H1 (cell line): Measurements from ENCODE around the gene MBLAC2. TPM values are rescaled to one million over a fixed set of nuclear protein-coding genes. Genes with fewer than 3 reads are reported as not detected.

Experiments
- EP300 ChIP-seq, 2 experiments: IDR thresholded peaks; 1 replicate in 1 of 2; 2 replicates in 1 of 2; pipeline ENCODE4 v1.6.1; 2011 to 2012; ENCODE audit warnings: low read depth in 2 of 2, low read length in 2 of 2, mild to moderate bottlenecking in 2 of 2, borderline replicate concordance in 1 of 2, inconsistent platforms in 1 of 2, moderate library complexity in 1 of 2
- GTF2F1 ChIP-seq: IDR thresholded peaks from 2 replicates; pipeline ENCODE4 v1.6.1; 2012; ENCODE audit warnings: low read depth, low read length, improper control_type of control experiment, borderline replicate concordance
- HDAC6 ChIP-seq: IDR thresholded peaks from one replicate; pipeline ENCODE4 v1.7.1; 2012; ENCODE audit warnings: low read depth, mild to moderate bottlenecking, inconsistent platforms, low read length, moderate library complexity
- SAP30 ChIP-seq: fragments of 300-600 bp; sonication (generic); IDR thresholded peaks from 2 replicates; pipeline ENCODE4 v1.7.1; 2012; ENCODE audit warnings: low read length, moderate library complexity, mild to moderate bottlenecking, inconsistent platforms; ENCODE audit not compliant: insufficient read depth, insufficient replicate concordance
- SUZ12 ChIP-seq: fragments of 200-600 bp; sonication (generic); IDR thresholded peaks from 2 replicates; pipeline ENCODE4 v1.6.1; 2012; ENCODE audit warnings: mild to moderate bottlenecking, inconsistent platforms, low read length, moderate library complexity, mixed read lengths
- YY1 ChIP-seq: IDR thresholded peaks from 2 replicates; pipeline ENCODE4 v1.6.1; 2011; ENCODE audit warnings: low read depth, mild to moderate bottlenecking, low read length
- polyA plus RNA-seq, 7 experiments: library from polyadenylated mRNA; depleted of rRNA in 3 of 7; stranded (reverse) in 5 of 7; unstranded in 2 of 7; fragments of >200 nt in 5 of 7; fragments of 200-250 nt in 2 of 7; gene quantifications; 1 replicate in 5 of 7; 2 replicates in 1 of 7; 4 replicates in 1 of 7; pipeline versions ENCODE4 v1.2.1 to v1.2.3, GENCODE V29; 2011 to 2013; ENCODE audit warnings: missing spikeins in 2 of 7, mixed read lengths in 2 of 7
- total RNA-seq: library from RNA; stranded (reverse); fragmentation: NEBNext Ultra II Directional; extraction: Animal tissue kit (Norgen Biotek cat#: 25700); gene quantifications from 2 replicates; pipeline ENCODE4 v1.2.1, GENCODE V29; 2021
- TF ChIP-seq, protein P1 (sequence below): fragments of 300-600 bp; sonication (generic); IDR thresholded peaks from 2 replicates; pipeline ENCODE4 v1.7.1; 2012; ENCODE audit warnings: low read length, moderate library complexity, mild to moderate bottlenecking, inconsistent platforms; ENCODE audit not compliant: insufficient replicate concordance
- TF ChIP-seq, protein P2 (sequence below): IDR thresholded peaks from 2 replicates; pipeline ENCODE4 v1.6.1; 2011; ENCODE audit warnings: low read depth, mild to moderate bottlenecking, low read length; ENCODE audit not compliant: insufficient read depth

Gene MBLAC2
- total and polyA plus RNA-seq, 2 of the 8 experiments (the other 6 are each of a cell fraction or from before 2014, with no cell fraction given): 2.8 to 6.7 TPM

DNA sequence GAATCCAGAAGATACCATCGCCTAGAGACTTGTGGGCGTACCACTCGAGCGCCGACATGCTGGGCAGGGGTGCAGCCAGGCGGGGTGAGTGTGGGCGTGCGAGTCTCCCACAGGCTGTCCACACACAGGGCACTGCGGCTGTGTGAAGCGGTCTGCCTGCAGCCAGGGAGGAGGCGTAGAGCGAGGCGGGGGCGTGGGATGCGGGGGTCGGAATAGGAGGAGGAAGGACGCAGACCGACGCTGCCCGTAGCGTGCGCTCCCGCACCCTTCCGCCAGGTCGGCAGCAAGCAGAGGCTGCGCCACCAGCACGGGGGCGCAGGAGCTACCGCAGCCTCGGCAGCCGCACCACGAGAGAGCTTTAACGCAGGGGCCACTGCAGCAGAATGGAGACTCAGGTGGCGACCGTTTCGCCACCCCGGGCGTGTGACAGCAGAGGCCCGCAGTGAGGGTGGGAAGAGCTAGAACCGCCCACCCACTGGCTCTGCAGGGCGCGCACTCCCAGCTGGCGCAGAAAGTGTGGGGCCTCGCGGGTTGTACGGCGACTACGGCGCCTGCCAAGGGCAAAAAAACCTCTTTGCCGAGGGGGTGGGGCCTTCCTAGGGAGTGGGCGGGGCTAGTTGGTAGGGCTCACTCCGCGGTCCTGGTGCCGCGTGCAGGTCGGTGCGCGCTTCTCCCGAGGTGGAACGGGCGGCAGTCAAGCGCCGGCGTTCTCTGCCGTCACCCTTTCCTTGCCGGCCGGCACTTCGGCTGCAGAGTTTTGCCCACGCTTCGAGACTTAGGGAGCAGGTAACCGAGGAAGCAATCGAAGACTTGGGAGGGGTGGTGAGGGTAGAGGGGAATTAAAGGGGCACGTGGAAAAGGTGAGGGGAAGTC lies at the start of gene MBLAC2, which contains the start of gene POLR3G (continued):
- TF ChIP-seq, protein P1, sequence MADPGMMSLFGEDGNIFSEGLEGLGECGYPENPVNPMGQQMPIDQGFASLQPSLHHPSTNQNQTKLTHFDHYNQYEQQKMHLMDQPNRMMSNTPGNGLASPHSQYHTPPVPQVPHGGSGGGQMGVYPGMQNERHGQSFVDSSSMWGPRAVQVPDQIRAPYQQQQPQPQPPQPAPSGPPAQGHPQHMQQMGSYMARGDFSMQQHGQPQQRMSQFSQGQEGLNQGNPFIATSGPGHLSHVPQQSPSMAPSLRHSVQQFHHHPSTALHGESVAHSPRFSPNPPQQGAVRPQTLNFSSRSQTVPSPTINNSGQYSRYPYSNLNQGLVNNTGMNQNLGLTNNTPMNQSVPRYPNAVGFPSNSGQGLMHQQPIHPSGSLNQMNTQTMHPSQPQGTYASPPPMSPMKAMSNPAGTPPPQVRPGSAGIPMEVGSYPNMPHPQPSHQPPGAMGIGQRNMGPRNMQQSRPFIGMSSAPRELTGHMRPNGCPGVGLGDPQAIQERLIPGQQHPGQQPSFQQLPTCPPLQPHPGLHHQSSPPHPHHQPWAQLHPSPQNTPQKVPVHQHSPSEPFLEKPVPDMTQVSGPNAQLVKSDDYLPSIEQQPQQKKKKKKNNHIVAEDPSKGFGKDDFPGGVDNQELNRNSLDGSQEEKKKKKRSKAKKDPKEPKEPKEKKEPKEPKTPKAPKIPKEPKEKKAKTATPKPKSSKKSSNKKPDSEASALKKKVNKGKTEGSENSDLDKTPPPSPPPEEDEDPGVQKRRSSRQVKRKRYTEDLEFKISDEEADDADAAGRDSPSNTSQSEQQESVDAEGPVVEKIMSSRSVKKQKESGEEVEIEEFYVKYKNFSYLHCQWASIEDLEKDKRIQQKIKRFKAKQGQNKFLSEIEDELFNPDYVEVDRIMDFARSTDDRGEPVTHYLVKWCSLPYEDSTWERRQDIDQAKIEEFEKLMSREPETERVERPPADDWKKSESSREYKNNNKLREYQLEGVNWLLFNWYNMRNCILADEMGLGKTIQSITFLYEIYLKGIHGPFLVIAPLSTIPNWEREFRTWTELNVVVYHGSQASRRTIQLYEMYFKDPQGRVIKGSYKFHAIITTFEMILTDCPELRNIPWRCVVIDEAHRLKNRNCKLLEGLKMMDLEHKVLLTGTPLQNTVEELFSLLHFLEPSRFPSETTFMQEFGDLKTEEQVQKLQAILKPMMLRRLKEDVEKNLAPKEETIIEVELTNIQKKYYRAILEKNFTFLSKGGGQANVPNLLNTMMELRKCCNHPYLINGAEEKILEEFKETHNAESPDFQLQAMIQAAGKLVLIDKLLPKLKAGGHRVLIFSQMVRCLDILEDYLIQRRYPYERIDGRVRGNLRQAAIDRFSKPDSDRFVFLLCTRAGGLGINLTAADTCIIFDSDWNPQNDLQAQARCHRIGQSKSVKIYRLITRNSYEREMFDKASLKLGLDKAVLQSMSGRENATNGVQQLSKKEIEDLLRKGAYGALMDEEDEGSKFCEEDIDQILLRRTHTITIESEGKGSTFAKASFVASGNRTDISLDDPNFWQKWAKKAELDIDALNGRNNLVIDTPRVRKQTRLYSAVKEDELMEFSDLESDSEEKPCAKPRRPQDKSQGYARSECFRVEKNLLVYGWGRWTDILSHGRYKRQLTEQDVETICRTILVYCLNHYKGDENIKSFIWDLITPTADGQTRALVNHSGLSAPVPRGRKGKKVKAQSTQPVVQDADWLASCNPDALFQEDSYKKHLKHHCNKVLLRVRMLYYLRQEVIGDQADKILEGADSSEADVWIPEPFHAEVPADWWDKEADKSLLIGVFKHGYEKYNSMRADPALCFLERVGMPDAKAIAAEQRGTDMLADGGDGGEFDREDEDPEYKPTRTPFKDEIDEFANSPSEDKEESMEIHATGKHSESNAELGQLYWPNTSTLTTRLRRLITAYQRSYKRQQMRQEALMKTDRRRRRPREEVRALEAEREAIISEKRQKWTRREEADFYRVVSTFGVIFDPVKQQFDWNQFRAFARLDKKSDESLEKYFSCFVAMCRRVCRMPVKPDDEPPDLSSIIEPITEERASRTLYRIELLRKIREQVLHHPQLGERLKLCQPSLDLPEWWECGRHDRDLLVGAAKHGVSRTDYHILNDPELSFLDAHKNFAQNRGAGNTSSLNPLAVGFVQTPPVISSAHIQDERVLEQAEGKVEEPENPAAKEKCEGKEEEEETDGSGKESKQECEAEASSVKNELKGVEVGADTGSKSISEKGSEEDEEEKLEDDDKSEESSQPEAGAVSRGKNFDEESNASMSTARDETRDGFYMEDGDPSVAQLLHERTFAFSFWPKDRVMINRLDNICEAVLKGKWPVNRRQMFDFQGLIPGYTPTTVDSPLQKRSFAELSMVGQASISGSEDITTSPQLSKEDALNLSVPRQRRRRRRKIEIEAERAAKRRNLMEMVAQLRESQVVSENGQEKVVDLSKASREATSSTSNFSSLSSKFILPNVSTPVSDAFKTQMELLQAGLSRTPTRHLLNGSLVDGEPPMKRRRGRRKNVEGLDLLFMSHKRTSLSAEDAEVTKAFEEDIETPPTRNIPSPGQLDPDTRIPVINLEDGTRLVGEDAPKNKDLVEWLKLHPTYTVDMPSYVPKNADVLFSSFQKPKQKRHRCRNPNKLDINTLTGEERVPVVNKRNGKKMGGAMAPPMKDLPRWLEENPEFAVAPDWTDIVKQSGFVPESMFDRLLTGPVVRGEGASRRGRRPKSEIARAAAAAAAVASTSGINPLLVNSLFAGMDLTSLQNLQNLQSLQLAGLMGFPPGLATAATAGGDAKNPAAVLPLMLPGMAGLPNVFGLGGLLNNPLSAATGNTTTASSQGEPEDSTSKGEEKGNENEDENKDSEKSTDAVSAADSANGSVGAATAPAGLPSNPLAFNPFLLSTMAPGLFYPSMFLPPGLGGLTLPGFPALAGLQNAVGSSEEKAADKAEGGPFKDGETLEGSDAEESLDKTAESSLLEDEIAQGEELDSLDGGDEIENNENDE: peak; percentile 20
- peak; percentile 41 for TF ChIP-seq SAP30
- TF ChIP-seq EP300 (IDR thresholded peaks at IDR 0.05; ENCODE audit: borderline replicate concordance in 1 of 2, low read depth in 2 of 2, low read length in 2 of 2): 0 out of 3 replicates have a peak, but pooled peaks of 1 of the 2 experiments have one; percentile 52
- TF ChIP-seq, protein P2, sequence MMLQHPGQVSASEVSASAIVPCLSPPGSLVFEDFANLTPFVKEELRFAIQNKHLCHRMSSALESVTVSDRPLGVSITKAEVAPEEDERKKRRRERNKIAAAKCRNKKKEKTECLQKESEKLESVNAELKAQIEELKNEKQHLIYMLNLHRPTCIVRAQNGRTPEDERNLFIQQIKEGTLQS: no peak
- no peak for TF ChIP-seq GTF2F1
- no peak for TF ChIP-seq HDAC6
- no peak for TF ChIP-seq SUZ12
- no peak for TF ChIP-seq YY1
